SKM-1 treated with dmso at 0.1 percent for 144 hours (cell line): Measurements from ENCODE around the gene ZNF346.

Experiments used
- DNase-seq: peaks from one replicate; lab custom pipeline; 2025; ENCODE audit not compliant: unreplicated experiment; lab: John Stamatoyannopoulos, UW

Gene ZNF346

DNA sequence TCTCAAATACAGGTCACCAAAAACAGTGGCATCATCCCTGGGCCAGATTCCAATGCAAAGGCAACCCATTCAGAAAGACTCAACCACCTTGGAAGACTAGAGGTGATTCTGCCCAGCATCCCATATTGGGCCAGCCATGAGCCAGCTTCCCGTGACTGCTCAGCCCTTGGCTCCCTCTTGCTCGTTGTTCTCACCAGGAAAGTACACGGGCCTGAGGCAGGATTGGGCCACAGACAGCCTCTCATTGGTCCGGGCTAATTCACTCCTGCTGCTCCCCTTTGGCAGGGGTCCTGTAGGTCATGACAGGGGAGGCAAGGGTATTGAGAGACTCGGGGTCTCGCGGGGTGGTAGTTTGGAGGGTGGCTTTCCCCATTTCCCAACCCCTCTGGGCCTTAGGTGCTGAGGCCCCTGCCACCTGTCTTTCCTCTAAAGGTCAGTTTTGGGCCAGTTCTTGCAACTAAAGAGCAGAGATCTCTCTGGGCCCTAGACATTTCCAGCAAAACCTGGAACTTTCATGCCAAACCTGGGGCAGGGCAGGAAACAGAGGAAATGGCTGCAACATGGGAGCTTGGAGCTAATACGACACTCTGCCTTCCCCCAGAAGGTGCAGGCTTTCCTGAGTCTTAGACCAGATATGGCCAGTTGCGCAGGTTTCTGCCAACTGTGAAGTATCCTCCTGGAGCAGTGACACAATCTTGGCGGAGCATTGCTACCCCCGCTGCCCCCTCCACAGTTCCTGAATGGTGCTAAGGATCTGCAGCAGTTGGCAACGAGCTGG, 42.2 kb downstream of the ZNF346 start:
- no peak for DNase-seq

DNA sequence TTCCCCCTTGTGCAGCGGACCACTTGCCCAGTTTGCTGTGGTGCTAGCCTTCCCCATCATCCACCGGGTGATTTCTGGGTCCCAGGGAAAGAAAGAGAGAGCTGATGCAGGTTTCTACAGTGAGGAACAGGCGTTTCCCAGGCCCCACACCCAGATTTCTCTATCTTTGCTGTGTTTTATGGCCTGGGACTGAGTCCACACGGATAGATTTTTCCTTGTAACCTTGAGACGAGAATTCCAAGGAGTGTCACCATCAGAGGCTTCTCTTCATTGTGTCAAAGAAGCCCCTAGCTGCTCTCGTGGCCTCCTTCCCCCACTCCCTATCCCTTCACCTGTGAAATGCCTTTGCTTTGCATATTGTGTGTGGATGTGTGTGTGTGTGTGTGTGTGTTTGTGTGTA, 43.0 kb downstream of the ZNF346 start:
- no peak for DNase-seq

- no peak for DNase-seq
These were observed 43.7 kb downstream of the ZNF346 start for GRCh38 chr5:177066224-177066623.

GRCh38 chr5:177067503-177067902, 45.0 kb downstream of the ZNF346 start:
- no peak for DNase-seq

- DNase-seq = no peak
These were observed 48.2 kb downstream of the ZNF346 start for GRCh38 chr5:177070536-177071191.

DNA sequence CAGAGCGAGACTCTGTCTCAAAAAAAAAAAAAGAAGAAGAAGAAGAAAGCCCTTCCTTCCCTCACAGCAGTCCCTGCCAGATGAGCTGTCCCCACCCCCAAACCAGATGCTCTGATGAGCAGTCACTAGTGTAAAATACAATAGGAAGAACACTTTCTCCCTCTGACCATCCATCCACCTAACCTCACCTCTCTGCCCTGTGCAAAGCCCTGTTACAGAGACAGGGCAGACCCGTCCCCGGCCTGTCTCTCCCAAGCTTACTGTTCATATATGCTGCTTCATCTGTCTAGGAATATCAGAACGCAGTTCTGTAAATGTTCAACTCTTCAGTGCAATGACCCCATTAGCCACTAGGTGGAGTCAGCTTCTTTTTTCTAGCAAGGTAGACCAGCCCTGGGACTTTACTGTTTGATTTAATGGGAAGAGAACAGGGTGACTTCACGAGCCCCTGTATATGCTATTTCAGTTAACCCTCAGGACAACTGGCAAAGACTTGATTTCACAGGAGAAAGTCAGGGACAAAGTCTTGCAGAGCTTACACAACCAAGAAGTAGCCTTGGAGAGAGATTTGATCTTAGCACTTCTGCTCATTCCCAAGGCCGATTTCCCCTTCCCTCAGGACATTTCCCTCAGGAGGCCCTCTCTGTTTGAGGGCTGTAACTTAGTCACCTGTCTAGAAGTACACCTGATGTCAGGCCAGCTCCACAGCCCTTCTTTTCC, 49.3 kb downstream of the ZNF346 start:
- peak; percentile 69 for DNase-seq

DNA sequence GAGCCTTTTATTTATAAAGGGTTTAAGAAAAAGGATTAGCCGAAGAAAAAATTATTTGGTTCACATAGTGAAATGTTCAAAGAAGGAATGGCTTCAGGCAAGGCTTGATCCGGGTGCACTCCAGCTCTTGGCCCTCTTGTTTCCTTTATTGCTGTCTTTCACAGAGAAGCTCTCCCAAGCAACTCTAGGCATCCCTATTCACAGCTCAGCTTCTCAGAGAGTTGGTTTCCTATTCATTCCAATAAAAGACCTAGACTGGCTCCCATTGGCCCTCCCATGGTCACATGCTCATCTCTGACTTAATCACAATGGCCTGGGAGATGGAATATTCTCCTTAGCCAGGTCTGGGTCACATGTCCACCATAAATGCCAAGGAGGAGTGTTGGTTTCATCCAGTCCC, 54.8 kb downstream of the ZNF346 start:
- DNase-seq = no peak

GRCh38 chr5:177079606-177080005, 57.1 kb downstream of the ZNF346 start:
- DNase-seq = no peak

GRCh38 chr5:177080265-177080664, 57.8 kb downstream of the ZNF346 start:
- no peak for DNase-seq

DNA sequence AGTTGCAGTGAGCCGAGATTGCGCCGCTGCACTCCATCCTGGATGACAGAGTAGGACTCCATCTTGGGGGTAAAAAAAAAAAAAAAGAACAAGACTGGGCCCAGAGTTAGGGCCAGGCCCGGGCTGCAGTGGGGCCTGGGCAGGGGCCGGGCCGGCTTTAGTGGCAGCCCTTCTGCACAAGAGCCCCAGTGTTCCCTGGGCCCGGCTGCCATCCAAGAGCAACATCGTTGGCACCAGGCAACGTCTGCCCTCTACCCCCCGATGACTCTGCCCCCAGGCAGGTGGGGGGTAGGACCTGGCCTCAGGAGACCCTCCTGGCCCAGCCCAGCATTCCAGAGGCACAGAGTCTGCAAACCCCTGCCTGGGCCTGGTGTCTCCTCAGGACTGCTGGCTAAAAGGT, 59.4 kb downstream of the ZNF346 start:
- no peak for DNase-seq

DNA sequence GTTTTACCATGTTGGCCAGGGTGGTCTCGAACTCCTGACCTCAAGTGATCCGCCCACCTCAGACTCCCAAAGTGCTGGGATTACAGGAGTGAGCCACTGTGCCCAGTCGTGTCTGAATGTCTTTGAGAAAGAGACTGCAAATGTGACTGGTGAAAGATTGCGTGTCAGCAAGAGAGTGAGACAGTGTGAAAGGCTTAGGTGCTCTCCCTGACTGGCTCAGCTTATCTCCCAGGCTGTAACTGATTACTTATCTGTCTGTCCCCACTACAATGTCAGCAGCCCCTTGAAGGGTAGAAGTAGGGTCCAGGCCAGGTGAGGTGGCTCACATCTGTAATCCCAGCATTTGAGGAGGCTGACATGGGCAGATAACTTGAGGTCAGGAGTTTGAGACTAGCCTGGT, 60.9 kb downstream of the ZNF346 start:
- no peak for DNase-seq

DNA sequence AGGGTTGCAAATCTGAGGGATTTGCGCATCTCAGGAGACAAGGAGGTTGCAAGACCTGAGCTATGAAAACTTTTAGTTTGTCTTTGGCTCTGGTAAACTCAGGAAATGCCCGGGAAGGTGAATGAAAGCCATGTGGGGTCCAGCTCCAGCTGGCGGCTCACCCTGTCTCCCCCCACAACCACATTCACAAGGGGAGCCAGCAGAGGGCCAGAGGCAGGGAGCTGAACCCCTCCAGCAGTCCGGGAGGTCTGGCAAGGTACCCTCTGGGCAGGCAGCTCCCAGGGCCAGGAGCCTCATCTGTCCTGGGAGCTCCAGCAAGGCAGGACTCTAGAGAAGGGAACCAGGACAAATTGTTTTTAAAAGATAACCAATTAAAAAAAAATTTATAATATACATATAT, 61.7 kb downstream of the ZNF346 start:
- no peak for DNase-seq

GRCh38 chr5:177085985-177086653, 63.6 kb downstream of the ZNF346 start:
- DNase-seq = no peak

DNA sequence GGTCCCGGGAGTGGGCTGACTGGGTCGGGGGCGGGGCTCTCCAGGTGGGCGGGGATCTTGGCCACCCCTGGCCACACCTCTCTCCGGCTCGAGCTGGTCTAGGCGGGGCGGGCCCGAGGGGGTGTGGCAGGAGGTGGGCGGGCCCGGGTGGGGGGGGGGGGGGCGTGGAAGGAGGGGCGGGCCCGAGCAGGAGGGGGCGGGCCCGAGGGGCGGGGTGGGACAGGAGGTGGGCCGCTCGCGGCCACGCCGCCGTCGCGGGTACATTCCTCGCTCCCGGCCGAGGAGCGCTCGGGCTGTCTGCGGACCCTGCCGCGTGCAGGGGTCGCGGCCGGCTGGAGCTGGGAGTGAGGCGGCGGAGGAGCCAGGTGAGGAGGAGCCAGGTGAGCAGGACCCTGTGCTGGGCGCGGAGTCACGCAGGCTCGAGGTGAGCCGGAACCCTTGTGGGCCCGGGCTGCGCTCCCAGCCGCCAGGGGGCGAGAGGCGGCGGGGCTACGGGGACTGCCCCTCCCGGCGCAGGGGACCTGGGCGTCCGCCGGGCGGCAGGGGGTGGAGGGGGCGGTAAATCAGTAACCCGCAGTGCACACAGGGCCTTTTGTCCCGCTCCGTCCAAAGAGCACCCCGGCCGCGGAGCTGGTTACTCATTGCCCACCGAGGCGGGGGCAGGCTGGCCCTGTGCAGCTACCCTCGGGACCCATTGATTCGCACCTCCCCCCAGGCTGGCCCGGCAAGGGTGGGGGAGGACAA, 64.3 kb downstream of the ZNF346 start, which contains the start of gene FGFR4:
Gene FGFR4, plus strand, starts transcription at position 262 of the 744 bp plus-strand sequence. CDS start 2,688 bp downstream, outside the sequence.
- DNase-seq = peak; percentile 68

DNA sequence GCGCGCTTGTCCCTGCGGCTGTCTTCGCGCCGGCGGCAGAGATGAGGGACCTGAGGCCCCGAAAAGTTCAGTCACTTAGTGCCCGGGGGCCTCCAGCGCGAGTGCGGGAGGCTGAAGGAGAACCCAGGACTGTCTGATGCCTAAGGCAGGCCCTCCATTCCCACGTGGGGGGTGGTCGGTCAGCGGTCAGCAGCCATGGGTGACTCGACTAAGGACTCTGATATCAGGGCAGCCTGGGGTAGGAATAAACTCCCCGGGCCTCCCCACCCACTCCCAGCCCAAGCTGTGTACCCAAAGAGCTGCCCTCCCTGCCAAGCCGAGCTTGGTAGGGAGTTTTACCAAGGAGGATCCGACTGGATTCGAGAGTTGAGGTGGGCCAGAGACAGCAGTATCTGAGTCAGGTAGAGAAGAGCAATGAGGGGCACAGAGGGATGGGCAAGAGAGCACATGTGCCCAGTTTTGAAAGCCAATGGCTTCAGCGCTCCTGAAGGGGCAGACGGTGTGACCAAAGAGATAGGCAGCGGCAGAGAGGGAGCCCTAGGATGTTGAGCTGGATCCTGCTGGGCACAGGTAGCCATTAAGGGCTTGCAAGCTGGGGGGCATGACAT, 65.0 kb downstream of the ZNF346 start:
- no peak for DNase-seq

DNA sequence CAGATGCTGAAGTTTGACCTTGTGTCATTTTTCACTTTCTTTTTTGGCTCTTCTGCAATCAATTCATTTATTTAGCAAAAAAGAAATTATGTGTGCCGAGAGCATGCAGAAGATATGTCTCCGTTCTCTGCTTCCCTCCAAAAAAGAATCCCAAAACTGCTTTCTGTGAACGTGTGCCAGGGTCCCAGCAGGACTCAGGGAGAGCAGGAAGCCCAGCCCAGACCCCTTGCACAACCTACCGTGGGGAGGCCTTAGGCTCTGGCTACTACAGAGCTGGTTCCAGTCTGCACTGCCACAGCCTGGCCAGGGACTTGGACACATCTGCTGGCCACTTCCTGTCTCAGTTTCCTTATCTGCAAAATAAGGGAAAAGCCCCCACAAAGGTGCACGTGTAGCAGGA, 66.6 kb downstream of the ZNF346 start:
- no peak for DNase-seq

DNA sequence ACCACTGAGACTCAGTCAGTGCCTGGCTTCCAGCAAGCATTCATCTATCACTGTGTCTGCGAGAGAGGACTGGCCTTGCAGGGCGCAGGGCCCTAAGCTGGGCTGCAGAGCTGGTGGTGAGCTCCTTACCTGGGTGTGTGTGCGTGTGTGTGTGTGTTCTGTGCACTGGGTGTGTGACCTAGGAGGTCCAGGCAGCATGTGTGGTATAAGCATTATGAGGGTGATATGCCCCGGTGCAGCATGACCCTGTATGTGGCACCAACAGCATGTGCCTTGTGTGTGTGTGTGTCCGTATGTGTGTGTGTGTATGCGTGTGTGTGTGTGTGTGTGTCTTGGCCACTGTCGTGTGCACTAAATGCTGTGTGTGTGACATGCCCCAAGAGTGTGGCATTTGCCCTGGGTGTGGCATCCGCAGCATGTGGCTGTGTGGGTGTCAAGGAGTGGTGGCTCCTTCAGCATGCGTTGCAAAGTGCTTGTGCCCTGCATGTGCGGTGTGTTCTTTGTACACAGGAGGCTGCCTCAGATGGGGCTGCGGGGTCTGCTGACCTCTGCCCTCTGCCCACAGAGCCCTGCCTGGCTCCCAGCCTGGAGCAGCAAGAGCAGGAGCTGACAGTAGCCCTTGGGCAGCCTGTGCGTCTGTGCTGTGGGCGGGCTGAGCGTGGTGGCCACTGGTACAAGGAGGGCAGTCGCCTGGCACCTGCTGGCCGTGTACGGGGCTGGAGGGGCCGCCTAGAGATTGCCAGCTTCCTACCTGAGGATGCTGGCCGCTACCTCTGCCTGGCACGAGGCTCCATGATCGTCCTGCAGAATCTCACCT, 67.5 kb downstream of the ZNF346 start:
- DNase-seq = no peak

- no peak for DNase-seq
These were observed 68.3 kb downstream of the ZNF346 start for GRCh38 chr5:177090813-177091212.

DNA sequence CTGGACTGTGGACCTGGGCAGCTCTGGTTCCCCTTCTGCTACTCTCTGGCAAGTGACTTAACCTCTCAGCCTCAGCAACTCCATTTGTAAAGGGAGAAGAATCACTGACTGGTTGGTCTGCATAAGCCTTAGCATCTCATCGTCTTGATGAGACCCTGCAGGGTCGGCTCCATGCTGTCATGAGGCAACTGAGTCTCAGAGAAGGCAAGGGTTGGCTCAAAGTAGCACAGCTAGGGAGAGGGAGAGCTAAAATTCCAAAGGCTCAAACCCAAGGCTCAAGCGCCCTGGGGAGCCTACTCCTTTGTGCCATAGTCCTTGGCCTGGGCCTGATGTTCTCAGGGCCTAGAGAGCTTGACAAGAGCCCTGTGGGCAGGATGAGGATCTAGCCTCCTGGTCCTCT, 68.7 kb downstream of the ZNF346 start:
- no peak for DNase-seq
